ENCODE results near the gene BHLHE40.

The BHLHE40 gene

DNA sequence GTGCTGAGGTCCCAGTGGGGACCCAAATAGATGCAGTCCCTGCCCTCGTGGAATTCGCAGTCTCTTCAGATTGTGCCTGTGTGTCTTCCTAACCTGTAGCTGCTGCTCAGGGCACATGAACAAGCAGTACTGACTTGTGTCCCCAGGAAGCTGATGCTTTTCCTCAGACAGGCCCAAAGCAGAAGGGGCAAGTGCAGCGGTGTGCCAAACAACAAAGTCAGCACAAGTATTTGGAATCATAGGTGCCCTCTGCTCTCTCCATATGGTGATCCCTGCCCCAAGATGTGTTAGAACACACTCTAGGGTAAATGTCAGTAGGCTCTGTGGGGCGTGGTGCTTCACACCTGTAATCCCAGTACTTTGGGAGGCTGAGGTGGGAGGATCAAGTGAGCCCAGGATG lies 21.9 kb downstream of the BHLHE40 start:
- DNase-seq (ENCODE audit: low read depth in 2 of 2) = no peak

DNA sequence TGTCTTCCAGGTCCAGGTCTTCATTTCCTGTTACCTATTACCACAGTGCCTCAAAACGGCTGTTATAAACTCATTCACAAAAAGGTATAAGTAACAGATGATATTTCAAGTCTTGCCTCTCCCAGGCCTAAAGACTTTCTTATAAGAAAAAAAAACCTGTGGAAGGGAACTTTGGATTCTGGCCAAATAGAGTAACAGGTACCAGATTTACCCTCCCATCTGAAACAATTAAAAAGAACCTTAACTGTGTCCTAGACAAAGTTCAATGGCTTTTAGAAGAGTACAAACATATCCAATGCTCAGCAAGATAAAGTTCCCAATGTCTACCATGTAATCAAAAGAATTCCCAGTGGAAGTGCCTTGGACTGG lies 22.6 kb downstream of the BHLHE40 start:
- no peak for DNase-seq (ENCODE audit: low read depth in 2 of 2)

DNA sequence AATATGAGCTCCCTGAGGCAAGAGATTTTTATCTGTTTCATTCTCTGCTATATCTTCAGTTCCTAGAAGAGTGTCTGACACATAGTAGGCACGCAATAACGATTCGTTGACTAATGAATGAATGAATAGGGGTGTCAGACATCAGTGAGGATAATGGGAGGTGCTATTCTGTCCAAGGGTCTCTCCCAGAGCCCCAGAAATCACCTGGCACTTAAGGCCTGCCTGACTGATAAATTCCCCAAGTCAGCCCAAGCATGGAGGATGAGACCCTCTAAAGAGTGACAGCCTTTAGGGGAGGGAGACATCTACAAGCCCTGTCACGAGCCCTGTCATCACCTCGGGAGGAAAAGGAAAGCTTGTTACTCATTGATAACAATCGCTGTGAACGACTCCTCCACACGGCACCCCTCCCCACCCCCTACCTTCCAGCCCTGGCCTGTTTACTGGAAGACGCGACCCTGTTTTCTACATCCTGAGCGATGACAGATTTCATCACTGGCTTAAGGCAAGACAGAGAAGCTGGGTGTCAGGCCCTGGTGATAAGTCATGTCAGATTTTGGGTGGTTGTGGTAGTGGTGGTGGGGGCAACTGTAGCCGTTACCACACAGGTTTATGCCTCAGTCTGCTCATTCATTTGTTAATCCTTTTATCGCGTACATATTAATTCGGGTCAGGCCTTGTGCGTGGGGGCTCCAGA lies 23.1 kb downstream of the BHLHE40 start:
- DNase-seq (ENCODE audit: low read depth in 2 of 2) = peak in 1 of 2 donors; percentile 57

DNA sequence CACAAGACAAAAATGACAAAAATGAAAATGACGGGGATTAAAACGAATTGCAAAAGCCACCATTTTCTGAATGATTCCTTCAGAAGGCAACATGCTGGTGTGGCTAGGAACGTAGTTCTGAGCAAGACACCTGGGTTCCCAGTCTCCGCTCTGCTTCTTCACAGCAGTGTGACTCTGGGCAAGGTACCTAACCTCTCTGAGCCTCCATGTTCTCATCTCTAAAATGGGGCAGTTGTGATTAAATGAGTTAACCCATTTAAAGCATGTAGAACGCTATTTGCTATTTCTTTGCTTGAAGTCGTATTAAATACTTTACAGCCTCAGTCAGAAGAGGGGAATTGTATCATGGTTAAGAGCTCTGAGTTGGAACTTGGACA lies 23.6 kb downstream of the BHLHE40 start:
- DNase-seq (ENCODE audit: low read depth in 2 of 2) = no peak

DNA sequence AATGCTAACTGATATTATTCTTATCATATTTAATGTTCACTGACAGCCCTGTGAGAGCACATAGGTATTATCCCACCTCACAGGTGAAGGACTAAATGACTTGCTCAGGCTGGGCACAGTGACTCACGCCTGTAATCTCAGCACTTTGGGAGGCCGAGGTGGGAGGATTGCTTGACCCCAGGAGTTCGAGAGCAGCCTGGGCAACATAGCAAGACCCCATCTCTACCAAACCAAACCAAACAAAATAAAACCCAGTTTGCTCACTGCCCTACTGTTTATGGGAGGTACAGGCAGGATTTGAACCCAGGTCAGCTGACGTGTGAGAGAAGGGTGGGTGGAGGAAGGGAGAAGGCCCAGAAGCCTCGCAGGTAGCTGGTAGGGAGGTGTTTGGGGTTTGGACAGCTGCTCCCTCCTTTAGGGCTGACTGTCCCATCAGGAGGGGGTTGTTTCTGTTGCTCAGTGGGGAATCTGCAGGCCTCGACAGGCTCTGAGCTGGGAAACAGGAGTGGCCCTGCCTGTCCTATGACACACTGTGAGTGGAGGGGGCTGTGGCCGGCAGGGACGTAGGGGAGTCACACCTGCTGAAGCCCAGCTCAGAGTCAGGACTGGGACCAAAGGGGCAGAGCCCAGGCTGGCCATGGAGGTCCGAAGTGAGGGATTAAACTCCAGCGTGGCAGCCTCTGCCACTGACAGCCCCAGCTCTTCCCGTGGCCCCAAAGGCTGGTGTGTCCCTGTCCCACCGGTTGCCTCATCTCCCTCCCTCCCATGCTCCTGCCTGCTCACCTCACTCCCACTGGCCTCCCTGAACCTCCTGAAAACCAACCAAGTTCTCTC lies 25.3 kb downstream of the BHLHE40 start:
- no peak for DNase-seq (ENCODE audit: low read depth in 2 of 2)

DNA sequence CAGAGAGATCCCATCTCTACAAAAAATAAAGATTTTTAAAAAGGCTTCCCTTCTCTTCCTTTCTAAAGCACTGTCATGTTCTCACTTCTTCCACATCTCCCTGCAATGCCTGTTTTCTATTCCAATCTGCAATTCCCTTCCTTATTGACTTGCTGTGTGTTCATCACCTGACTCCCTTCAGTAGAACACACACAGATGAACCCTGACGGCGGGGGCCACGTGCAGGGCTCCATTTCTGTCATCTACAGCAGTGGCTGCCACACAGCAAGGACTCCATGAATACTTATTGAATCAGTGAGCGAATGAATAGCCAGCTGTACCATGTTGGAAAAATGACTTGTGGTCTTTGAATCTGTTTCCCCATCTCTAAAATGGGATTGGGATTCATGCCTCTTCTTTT lies 26.1 kb downstream of the BHLHE40 start:
- DNase-seq (ENCODE audit: low read depth in 2 of 2) = no peak

DNA sequence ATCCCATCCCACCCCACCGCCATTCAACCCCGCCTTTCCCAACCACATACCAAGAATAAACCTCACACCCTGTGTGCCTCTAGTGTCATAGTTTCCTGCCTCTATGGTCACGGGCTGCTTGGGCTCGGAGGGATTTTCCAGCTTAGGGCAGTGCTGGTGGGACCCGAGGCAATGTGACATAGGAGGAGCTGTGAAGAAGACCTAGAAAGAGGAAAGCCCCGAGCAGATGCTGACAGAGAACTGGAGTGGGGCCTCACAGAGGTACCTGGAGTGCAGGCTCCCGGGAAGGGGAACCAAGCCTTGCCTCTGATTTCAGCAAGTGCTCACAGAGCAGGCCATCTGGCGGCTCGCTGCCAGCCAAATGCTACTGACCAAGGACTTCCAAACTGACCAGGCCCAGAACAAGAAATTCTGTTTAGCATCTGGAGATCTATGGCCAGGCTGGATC lies 27.5 kb downstream of the BHLHE40 start:
- peak; percentile 55 to 58 for DNase-seq (ENCODE audit: low read depth in 2 of 2)

DNA sequence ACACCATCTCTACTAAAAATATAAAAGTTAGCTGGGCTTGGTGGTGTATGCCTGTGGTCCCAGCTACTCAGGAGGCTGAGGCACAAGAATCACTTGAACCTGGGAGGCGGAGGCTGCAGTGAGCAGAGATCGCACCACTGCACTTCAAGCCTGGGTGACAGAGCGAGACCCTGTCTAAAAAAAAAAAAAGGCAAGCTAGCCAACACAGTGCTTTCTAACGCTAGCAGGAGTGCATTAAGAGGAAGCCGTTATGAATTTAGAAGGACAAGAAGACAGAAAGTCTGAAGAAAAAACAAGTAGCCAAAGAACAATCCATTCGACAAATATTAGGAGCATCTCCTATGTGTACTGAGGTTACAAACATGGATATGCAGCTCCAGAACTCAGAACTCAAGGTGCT lies 28.6 kb downstream of the BHLHE40 start:
- no peak for DNase-seq (ENCODE audit: low read depth in 2 of 2)

DNA sequence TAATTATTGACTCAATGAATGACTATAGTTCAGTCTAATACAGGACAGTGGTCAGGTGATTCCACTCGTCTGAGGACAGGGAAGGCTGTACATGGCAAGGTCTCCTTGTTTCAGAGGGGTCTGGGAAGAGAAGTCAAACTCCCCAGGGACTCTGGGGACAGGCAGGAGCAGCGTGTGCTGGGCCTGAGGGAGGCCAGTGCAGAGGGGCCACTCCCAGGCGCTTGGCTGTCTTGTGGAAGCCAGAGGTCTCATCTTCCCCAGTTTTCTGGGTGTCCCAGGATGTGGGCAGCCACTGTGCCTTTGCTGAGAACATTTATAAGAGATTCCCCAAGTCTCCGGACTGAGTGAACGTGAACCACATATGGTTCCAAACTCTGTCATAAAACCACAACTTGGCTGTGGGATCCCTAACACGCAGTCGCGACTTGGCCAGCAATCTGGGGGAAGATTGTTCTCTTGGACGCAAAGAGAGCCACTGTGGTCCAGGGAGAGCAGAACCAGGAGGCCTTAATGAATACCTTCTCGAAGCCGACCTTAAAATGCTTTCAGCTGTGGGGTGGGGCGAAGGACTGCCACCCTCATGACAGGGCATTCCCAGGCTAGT lies 30.4 kb downstream of the BHLHE40 start:
- DNase-seq (ENCODE audit: low read depth in 2 of 2) = no peak

DNA sequence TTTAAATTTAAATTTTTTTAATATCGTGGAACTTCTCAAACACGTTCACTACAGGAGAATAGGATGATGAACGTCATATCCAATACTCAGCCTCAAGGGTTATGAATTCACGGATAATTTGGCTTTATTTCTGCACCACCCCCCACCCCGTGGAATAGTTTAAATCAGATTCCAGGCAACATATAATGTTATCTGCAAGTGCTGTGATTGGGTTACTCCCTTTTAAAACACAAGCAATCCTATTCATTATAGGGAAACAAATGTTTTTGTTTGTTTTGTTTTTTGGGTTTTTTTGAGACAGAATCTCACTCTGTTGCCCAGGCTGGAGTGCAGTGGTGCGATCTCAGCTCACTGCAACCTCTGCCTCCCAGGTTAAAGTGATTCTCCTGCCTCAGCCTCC lies 30.9 kb downstream of the BHLHE40 start:
- DNase-seq (ENCODE audit: low read depth in 2 of 2) = no peak

DNA sequence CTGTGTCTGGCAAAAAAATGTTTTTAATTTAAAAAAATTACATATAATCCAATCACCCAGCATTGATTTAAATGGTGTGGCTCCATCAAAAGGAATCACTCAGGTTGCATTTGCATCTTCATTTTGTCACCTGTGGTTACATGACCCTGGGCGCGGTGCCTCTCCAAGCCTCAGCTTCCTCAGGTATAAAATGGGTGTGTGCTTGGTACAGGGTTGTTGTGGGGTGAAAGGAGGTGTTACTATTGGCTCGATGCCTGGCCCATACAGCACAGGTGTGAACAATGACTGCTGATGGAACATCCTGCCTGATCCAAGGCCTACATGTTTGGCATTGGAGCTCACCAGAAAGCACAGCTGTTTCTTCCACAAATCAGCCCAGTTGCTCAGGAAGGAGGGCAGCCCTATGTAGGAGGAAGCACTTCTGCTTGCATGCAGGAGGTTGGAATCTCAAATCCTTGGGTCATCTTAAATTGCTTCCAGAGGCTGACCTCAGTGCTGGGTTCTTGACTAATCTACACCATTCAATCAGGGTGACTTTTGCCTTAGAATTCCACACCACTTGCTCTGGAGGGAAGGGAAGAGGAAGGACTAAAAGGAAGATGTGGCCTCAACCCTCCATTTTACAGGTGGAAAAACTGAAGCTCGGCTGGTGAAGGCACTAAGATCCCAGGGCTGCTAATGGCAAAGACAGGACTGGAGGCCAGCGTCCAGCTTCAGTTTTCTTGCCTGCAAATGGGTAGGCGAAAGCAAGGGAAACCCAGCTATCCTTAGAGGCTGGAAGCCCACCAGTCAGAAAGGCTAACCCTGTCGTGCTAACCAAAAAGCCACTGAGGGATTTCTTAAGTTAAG lies 31.7 kb downstream of the BHLHE40 start:
- DNase-seq (ENCODE audit: low read depth in 2 of 2) = no peak

DNA sequence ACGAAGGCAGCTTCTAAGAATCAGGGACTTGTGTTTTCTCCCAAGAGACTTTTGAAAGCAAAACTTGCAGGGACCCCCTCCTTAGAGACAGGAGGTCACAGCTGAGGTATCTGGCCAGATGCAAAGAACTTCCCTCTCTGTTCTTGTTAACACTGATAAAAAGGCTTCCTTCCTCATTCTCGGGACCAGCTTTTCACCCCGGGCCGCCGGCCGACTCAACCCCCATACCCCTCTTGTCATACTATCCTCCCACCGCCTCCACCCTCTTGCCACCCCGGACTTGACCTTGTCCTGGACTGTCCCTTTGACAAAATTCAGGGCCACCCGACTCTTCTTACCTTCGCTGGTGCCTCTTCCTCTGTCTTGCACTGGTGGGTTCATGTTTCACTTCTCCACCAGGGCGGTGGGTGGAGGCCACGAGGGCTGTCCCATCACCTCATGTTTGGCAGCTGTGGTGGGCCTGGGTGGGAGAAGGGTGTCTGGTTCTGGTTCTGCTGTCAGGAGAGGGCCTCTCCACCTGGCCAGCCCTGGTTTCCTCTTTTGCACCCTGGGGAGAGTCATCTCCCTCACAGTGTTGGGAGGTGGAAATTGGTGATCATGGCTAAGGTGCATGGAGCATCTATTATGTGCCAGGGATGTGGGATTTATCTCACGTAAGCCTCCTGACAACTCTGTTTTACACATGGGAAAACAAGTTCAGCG lies 32.5 kb downstream of the BHLHE40 start:
- DNase-seq (ENCODE audit: low read depth in 2 of 2) = no peak

DNA sequence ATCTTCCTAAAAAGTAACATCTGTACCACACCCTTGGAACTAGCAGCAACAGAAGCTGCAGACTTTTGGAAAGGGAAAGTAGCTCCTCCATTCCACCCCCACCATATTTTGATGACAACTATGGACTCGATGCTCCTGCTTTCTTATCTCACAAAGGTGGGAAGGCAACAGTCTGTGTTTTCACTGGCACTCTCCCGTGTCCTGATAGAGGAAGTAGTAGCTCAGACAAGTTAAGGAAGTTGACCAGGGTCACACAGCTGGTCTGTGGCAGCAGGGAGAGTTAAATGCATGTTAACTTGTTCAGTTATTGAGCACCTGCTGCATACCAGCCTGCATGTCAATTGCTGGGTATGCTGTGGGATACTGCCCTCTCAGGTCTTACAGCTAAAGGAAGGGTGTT lies 33.1 kb downstream of the BHLHE40 start:
- DNase-seq (ENCODE audit: low read depth in 2 of 2) = no peak

DNA sequence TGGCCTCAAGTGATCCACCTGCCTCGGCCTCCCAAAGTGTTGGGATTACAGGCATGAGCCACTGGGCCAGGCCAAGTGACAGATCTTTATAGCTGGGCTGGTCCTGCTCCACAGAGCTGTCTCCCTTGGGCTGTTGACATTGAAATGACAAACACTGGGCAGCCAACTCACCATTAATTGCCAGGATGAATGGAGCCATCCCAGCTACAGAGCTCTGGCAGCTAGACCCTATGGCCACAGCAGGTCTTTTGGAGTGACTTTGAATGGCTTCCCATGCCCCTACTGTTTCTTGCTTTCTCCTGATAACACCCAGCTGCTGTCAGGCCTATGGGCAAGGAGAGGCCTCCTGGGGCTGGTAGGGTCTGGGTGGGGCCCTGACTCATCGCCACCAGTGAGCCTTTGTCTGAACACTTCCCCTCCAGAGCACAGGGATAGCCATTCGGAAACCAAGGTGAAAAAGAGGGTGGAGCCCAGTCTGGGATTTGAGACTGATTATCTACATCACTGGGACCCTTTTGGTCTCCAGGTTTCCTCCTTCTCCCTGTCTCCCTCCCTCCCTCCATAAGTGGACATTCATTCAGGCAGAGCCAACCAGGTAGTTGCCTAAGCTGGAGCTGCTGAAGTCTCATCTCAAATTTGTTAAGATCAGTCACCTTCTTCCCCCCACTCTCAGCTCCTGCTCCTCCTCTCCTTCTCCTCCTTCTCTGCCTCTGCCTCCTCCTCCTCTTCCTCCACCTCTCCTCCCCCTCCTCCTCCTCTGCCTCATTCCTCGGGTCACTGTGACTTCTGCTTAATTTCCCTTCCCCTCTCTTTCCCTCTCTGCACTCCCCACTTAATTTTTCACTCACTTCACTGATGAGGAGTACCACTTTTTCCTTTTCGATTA lies 34.0 kb downstream of the BHLHE40 start:
- no peak for DNase-seq (ENCODE audit: low read depth in 2 of 2)

DNA sequence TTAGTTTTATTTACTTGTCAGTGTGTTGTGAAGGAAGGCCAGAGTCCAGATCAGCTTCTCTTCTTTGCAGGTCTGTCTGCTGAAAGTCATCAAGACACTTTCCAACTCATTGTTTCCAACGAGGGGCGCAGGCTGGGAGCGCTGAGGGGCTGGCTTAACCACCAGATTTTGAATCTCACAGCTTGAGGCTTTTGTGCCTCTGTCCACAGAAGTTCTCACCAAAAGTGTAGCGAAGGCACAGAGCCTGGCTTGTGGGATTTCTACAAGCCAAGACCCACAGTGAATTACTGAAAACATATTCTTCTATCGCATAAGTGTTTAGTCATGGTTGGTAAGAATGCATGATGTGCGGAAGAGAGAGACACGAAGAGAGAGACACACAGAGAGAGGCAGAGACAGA lies 35.2 kb downstream of the BHLHE40 start:
- no peak for DNase-seq (ENCODE audit: low read depth in 2 of 2)

DNA sequence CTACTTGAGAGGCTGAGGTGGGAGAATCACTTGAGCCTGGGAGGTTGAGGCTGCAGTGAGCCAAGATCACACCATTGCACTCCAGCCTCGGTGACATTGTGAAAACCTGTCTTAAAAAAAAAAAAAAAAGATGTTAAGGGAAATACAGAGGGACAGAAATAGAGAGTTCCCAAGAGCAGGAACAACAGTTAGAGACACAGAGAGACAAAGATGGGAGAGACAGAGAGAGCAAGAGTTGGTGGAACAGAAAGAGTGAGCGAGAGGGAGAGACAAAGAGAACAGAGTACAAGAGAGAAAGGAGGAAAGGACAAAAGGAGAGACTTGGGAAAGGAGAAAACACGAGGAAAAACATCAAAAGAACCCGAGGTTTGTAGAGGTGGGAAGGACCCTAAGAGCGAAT lies 35.8 kb downstream of the BHLHE40 start:
- no peak for DNase-seq (ENCODE audit: low read depth in 2 of 2)

DNA sequence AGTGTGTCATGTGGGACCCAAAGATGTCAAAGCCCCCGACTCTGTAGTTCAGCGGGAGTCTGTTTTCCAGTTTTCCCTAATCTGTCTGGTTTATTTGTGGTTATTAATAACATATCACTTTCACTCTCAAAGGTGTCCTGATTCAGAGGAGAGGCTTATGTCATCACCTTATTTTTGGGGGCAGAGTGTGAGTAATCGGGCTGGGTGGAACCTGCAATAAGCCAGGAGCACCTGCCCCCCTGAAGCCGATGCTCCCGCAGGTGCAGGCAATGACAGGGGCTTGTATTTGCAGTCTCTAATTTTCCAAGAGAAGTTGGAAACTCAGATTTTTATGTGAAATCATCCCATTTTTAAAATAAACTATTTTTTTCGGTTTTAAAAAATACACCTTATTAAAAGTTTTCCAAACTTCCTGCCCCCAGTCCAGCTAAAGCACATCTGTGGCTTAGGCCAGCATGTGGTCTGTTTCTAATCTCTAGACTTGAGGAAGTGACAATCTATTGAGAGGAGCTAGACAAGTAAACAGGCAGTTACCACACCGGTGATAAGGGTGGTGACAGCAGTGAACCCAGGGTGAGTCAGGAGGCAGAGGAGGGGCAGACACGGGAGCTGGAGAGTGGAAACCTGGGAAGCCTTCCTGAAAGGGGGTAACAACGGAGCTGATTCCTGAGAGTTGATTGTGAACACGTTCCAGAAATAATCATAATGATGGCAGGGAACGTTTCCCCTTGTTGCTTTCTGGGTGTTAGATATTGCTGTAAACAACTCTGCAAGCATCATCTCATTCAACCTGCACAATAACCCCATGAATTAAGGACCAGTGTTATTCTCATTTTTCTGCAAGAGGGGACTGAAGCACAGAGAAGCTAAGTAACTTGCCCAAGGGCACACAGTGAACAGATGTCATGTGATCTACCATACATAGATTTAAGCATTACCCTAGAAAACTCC lies 37.2 kb downstream of the BHLHE40 start:
- no peak for DNase-seq (ENCODE audit: low read depth in 2 of 2)

DNA sequence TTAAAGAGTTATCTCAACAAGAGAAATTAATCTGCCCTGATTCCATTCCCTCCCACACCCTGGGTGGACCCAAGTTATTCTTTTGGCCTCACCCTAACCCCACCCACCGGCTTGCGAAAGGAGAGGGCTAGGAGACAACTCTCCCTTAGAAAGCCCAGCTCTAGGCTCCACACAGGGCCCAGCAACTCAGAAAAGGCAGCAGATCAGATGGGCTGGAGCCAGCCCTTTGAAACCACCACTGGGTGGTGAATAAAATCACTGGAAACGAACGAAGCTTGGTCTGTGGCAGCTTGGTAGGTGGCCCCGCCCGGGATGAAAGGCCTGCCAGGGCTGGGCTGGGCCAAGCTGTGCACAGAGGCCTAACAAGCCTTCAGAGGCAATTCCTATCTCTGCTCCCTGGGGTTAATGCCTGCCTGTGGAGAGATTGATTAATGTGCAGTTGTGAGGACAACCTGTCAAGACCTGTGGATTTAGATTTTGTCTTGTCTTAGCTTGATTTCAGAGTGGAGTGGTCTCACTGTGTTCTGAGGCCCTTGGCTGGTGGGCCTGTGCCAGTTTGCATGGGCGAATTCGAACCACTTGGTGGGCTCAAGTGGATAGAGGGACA lies 38.8 kb downstream of the BHLHE40 start:
- no peak for DNase-seq (ENCODE audit: low read depth in 2 of 2)
